ENCODE data around the gene ZNF689. TPM values are rescaled to one million over a fixed set of nuclear protein-coding genes. Genes with fewer than 3 reads are reported as not detected.

Gene ZNF689
- total and polyA plus RNA-seq, 2 of the 13 experiments (the other 11 are each of a cell fraction or from before 2014, with no cell fraction given) = 9.7 to 19.5 TPM

DNA sequence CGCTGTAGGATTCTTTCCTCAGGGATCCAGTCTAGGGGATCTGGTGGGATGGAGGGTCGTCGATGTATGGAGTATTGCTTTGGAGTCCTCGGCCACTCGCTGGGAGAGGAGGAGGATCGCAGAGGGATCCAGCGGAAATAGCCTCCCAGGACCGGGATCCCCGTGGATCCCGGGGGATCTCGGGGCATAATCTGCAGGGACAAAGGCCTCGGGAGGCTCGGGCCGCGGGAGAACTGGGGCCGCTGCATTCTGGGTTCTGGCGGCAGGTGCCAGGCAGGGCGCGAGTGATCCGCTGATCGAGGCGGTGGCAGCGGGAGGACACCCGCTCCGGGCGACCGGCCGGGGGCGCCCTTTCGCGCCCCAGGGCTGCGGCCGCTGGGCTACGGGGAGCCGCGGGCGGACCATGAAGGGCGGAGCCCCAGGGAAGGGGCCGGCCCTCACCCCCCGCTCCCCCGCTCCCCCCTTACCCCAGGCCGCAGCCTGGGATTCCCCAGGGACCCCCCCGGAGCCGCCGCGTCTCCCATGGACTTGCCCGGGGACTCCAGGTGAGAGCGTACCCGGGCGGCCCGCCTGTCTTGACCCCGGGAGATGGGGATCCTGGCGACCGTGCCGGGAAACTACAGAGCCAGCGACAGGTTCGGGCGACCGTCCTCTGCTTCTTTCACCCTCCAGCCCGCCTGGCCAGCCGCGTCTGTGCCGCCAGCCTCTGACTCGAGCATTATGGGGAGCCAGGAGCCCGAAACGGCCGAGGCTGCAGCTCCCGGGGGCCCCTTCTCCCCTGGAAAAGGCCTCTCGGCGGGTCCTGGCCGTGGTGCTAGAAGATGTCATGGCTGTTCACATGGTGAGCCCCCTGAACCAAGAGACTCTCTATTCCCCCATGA lies 41.2 kb upstream of the ZNF689 start (continued):
- TF ChIP-seq, protein P1, sequence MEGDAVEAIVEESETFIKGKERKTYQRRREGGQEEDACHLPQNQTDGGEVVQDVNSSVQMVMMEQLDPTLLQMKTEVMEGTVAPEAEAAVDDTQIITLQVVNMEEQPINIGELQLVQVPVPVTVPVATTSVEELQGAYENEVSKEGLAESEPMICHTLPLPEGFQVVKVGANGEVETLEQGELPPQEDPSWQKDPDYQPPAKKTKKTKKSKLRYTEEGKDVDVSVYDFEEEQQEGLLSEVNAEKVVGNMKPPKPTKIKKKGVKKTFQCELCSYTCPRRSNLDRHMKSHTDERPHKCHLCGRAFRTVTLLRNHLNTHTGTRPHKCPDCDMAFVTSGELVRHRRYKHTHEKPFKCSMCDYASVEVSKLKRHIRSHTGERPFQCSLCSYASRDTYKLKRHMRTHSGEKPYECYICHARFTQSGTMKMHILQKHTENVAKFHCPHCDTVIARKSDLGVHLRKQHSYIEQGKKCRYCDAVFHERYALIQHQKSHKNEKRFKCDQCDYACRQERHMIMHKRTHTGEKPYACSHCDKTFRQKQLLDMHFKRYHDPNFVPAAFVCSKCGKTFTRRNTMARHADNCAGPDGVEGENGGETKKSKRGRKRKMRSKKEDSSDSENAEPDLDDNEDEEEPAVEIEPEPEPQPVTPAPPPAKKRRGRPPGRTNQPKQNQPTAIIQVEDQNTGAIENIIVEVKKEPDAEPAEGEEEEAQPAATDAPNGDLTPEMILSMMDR (CRISPR knock-in tag; IDR thresholded peaks at IDR 0.05) = peak; percentile 82
- TF ChIP-seq RAD21 (CRISPR knock-in tag; IDR thresholded peaks at IDR 0.05) = peak; percentile 72
- no peak for TF ChIP-seq ZSCAN29 (CRISPR knock-in tag; conservative IDR thresholded peaks at IDR 0.05)
- TF ChIP-seq, protein P2, sequence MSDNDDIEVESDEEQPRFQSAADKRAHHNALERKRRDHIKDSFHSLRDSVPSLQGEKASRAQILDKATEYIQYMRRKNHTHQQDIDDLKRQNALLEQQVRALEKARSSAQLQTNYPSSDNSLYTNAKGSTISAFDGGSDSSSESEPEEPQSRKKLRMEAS (IDR thresholded peaks at IDR 0.05) = 0 out of 2 replicates have a peak, but pooled peaks have one; percentile 28
- TF ChIP-seq, protein P3, sequence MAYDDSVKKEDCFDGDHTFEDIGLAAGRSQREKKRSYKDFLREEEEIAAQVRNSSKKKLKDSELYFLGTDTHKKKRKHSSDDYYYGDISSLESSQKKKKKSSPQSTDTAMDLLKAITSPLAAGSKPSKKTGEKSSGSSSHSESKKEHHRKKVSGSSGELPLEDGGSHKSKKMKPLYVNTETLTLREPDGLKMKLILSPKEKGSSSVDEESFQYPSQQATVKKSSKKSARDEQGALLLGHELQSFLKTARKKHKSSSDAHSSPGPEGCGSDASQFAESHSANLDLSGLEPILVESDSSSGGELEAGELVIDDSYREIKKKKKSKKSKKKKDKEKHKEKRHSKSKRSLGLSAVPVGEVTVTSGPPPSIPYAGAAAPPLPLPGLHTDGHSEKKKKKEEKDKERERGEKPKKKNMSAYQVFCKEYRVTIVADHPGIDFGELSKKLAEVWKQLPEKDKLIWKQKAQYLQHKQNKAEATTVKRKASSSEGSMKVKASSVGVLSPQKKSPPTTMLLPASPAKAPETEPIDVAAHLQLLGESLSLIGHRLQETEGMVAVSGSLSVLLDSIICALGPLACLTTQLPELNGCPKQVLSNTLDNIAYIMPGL (CRISPR knock-in tag; IDR thresholded peaks at IDR 0.05; ENCODE audit: borderline replicate concordance in 1 of 2, low read depth in 1 of 2) = peak; percentile 88 to 94; a peak in 3 of 4 replicates
- TF ChIP-seq, protein P4, sequence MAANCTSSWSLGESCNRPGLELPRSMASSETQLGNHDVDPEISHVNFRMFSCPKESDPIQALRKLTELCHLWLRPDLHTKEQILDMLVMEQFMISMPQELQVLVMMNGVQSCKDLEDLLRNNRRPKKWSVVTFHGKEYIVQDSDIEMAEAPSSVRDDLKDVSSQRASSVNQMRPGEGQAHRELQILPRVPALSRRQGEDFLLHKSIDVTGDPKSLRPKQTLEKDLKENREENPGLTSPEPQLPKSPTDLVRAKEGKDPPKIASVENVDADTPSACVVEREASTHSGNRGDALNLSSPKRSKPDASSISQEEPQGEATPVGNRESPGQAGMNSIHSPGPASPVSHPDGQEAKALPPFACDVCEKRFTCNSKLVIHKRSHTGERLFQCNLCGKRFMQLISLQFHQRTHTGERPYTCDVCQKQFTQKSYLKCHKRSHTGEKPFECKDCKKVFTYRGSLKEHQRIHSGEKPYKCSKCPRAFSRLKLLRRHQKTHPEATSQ (CRISPR knock-in tag; IDR thresholded peaks at IDR 0.05; ENCODE audit: borderline replicate concordance) = 0 out of 2 replicates have a peak, but pooled peaks have one; percentile 1
- no peak for TF ChIP-seq PTBP1 (IDR thresholded peaks at IDR 0.05; ENCODE audit: low read depth, low read length, poor library complexity, severe bottlenecking)
- TF ChIP-seq, protein P5, sequence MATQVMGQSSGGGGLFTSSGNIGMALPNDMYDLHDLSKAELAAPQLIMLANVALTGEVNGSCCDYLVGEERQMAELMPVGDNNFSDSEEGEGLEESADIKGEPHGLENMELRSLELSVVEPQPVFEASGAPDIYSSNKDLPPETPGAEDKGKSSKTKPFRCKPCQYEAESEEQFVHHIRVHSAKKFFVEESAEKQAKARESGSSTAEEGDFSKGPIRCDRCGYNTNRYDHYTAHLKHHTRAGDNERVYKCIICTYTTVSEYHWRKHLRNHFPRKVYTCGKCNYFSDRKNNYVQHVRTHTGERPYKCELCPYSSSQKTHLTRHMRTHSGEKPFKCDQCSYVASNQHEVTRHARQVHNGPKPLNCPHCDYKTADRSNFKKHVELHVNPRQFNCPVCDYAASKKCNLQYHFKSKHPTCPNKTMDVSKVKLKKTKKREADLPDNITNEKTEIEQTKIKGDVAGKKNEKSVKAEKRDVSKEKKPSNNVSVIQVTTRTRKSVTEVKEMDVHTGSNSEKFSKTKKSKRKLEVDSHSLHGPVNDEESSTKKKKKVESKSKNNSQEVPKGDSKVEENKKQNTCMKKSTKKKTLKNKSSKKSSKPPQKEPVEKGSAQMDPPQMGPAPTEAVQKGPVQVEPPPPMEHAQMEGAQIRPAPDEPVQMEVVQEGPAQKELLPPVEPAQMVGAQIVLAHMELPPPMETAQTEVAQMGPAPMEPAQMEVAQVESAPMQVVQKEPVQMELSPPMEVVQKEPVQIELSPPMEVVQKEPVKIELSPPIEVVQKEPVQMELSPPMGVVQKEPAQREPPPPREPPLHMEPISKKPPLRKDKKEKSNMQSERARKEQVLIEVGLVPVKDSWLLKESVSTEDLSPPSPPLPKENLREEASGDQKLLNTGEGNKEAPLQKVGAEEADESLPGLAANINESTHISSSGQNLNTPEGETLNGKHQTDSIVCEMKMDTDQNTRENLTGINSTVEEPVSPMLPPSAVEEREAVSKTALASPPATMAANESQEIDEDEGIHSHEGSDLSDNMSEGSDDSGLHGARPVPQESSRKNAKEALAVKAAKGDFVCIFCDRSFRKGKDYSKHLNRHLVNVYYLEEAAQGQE (IDR thresholded peaks at IDR 0.05; ENCODE audit: borderline replicate concordance in 1 of 2, low read depth in 1 of 2, low read length in 2 of 2) = 0 out of 4 replicates have a peak, but pooled peaks of 1 of the 2 experiments have one; percentile 4
- TF ChIP-seq ARHGAP35 (CRISPR knock-in tag; IDR thresholded peaks at IDR 0.05; ENCODE audit: borderline replicate concordance) = 0 out of 2 replicates have a peak, but pooled peaks have one; percentile 30
- peak; percentile 28; the same call in 1 of the 2 replicates for TF ChIP-seq HMG20A (CRISPR knock-in tag; IDR thresholded peaks at IDR 0.05; ENCODE audit: borderline replicate concordance)
- no peak for TF ChIP-seq TAF15 (IDR thresholded peaks at IDR 0.05; ENCODE audit: low read depth, low read length, poor library complexity, severe bottlenecking)
- TF ChIP-seq ZNF749 (CRISPR knock-in tag; IDR thresholded peaks at IDR 0.05; ENCODE audit: borderline replicate concordance) = no peak
- no peak; the same call in 1 of the 2 replicates for TF ChIP-seq FOSL2 (CRISPR knock-in tag; IDR thresholded peaks at IDR 0.05)
- TF ChIP-seq ZNF235 (CRISPR knock-in tag; IDR thresholded peaks at IDR 0.05; ENCODE audit: borderline replicate concordance) = no peak
- TF ChIP-seq, protein P6, sequence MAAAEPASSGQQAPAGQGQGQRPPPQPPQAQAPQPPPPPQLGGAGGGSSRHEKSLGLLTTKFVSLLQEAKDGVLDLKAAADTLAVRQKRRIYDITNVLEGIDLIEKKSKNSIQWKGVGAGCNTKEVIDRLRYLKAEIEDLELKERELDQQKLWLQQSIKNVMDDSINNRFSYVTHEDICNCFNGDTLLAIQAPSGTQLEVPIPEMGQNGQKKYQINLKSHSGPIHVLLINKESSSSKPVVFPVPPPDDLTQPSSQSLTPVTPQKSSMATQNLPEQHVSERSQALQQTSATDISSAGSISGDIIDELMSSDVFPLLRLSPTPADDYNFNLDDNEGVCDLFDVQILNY (CRISPR knock-in tag; conservative IDR thresholded peaks at IDR 0.05) = peak; percentile 92
- 0 out of 2 replicates have a peak, but pooled peaks have one; percentile 16 for TF ChIP-seq KDM4B (CRISPR knock-in tag; IDR thresholded peaks at IDR 0.05)

All from HepG2 (cell line).